HG03354 (cell line): Measurements from ENCODE around the gene PRPF19.

Experiments used
- ATAC-seq: cut with Tn5 transposase; IDR thresholded peaks from one replicate; pipeline ENCODE4 v1.9.1; 2021; ENCODE audit warnings: mild to moderate bottlenecking; ENCODE audit not compliant: unreplicated experiment, poor library complexity, severe bottlenecking

The PRPF19 gene

DNA sequence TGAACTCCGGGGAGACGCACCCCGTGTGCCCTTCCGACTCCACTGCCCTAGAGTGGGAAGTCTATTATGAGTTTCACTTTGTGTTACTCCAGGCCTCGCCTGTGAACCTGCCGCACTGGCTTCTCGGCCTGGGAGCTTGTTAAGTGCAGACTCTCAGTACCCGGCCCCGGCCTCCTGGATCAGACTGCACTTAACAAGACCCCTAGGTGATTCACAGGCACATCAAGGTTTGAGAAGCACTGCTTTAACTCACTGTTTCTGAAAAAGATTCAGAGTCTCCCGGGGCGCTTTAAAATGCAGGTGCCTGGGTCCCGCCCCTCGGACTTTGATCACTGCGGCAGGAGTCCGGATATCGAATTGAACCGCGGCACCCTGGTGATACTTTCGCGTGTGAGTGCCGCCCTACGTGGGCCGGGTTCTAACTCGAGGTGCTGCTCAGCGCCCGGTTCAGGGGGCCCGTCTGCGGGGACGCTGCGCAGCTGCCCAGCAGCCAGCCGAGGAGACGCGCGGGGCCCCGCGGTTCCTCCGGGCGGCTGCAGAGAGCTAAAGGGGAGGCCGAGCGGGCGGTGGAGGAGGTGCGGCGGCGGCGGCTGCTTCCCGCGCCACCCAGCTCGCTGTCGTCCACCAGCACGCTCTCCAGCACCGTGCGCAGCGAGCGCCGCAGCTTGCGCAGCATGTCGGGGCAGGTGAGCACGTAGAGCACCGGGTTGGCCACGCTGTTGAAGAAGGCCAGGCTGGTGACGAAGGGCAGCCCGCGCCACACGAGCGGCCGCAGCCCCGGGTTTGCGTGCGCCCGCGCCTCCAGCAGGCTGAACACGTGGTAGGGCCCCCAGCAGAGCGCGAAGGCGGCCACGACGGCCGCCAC, 54.0 kb downstream of the PRPF19 start:
- ATAC-seq: no peak

DNA sequence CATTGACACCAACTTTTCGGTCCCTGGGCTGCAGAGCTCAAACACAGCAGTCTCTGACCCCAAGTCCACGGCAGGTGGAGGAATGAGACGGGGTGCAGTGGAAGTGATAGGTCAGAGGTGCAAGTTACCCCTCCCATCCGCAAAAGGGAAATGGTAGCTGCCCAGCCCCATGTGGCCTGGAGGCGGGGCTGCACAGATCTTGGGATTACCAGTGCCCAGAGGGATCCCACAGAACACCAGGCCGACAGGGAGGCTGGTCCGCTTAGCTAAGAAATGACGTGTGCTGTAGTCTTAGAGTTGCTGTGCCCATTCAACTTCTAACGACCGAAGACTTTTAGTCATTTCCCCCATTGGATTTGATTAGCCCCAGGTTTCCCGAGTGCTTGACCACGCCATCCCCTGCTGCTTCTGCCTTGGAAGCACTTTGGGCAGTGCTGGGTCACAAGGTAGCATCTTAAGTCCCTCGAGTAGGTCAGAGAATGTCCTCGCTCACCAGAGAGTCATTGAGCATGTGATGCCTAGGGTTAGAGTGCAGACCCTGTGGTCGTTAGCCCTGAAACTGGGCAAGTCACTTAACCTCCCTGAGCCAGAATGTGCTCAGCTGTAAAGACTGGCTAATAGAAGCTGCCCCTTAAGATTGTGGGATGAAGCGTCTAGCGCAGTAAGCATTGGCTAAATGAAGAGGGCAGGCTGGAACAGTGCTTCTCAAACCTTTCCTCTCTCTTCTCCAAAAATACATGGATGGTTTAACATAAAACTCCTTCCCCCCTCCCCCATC, 54.9 kb downstream of the PRPF19 start:
- ATAC-seq: no peak

DNA sequence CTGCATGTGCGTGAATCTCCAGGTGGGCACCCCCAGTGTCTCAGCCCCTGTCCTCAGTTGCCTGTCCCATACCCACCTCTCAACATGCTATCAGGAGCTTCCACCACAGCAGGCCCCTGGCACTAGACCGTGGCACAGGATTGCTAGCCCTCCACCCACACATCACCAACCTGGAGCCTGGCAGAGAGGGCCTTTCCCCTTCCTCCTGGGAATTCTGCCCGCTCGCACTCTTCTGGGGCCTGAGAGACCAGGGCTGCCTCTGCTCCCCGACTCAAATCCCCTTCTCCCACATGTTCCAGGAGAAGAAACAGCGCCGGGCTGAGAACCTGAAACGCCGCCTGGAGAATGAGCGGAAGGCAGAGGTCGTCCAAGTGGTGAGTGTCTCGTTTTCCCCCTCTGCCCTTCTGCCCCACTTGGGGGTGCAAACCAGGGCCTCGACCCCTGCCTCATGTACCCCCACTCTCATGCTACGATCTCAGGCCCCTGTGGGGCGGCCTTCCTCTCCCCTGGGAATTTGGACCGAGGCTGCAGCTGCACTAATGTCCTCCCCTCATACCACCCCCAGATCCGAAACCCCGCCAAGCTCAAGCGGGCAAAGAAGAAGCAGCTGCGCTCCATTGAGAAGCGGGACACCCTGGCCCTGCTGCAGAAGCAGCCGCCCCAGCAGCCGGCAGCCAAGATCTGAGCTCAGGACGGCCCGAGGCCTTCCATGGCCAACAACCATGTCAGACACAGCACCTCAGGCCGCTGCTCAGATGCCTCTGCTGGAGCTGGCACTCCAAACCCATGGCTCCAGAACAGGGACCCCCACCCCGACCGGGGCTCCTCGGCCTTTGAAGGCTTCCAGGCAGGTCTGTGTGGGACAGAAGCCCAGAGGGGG, 56.5 kb downstream of the PRPF19 start:
- no peak for ATAC-seq

DNA sequence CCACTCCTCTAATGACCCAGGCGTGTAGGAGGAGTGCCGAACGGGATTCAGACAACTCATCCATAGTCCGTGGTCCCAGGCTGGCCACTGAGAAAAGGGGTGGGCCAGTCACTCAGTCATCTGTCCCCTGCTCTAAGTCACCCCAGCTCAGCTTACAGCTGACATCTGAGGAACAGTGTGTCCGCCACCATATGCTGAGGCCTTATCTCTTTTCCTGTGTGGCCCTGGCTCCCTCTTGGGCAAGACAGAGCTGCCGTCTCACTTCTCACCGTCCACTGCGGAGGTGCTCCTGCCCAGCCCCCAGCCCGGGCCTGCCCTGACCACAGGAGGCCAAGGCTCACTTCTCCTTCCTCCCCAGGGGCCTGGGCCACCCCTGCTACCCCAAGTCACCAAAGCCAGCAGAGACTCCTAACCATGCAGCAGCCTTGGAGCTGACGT, 57.7 kb downstream of the PRPF19 start:
- no peak for ATAC-seq

DNA sequence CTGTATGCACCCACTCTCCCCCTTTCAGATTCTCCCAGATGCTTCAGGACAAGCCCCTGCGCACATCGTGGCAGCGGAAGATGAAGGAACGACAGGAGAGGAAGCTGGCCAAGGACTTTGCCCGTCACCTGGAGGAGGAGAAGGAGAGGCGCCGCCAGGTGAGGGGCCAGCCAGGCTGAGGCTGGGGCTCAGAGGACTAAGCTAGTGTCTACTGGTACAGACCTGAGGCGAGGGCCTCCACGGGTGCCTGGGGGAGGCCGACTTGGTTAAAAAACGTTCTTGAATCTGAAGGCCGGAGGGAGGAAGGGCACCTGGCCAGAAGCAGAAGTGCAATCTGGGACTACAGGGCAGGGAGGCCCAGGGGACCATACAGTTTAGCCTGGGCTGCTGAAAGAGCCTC, 58.5 kb downstream of the PRPF19 start:
- ATAC-seq: no peak

DNA sequence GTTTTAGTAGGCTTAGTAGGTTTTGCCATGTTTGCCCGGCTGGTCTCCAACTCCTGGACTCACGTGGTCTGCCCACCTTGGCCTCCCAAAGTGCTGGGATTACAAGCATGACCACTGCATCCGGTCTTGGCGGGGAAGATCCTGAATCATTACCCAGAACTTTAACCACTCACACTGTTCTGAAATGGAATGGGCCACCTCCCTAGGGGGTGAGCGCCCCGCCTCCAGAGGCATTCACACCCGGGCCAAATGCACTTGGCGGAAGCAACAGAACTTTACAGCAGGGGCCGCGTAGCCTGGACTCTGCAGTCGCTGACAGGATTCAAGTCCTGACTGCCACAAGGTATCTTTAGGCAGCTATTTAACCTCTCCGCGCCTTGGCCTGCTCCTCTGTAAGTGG, 59.1 kb downstream of the PRPF19 start:
- no peak for ATAC-seq

DNA sequence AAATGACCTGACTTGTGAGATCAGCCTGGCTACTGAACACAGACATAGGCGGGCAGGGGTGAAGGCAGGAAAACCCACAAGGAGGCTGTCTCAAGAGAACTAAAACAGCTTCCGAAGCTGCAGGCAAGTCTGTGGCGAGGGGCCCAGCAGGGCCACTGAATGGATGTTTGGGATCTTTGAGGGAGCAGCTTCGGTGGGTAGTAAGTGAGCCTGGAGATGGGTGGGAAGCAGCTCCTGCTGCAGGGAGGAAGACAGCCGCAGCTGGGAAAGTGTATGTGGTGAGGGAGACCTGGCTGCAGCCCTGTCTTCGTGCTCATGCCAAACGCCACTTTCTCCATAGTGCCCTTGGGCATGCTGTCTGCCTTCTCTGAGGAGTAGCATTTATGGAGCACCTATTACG, 61.0 kb downstream of the PRPF19 start:
- no peak for ATAC-seq

DNA sequence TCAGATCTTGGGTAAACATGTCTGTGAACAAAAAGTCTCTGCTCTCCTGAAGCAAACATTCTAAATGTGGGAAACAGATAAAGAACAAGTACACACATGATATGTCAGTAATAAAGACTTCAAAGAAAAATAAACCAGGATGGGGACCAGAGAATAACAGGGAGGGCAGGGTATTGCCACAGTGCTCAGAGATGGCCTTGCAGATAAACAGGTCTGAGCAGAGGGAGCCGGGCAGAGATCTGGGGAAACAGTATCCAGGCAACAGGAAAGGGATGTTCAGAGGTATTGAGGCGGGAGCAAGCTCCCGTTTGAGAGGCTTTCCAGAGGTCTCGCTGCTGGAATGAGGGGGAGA, 61.5 kb downstream of the PRPF19 start:
- ATAC-seq: no peak

DNA sequence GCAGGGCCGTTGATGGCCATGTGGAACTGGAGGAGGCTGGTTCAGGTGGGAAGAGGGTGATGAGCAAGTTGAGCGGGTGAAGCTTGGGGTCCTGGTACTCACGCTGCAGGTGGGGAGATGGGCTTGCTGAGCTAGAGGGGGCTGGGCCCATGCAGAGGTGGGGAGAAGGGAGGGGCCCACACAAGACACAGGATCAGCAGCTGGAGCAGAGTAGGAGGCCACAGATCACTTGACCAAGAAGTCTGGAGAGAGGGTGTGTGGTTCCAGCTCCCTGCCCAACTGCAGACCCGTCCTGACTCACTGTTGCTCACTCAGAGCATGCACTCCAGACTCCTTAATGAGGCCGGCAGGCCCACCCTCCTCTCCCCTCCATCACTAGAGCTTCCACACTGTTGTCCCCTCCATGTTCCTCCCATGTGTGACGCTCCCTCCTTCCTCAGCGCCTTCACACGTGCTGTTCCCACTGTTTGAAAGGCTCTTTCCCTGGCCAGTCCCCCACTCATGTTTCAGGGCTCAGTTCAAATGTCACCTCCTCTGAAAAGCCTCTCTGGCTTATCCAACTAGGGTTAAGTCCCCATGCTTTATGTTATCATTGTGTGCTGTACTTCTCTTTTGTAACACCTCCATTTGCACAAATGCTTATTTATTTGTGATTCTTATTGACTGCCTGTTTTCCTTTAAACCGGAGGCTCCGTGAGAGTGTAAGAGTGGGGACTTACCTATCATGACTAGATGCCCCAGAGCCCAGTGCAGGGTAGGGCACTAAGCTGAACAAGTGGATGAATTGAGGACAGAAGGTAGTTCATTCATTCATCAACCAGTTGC, 62.1 kb downstream of the PRPF19 start:
- no peak for ATAC-seq

DNA sequence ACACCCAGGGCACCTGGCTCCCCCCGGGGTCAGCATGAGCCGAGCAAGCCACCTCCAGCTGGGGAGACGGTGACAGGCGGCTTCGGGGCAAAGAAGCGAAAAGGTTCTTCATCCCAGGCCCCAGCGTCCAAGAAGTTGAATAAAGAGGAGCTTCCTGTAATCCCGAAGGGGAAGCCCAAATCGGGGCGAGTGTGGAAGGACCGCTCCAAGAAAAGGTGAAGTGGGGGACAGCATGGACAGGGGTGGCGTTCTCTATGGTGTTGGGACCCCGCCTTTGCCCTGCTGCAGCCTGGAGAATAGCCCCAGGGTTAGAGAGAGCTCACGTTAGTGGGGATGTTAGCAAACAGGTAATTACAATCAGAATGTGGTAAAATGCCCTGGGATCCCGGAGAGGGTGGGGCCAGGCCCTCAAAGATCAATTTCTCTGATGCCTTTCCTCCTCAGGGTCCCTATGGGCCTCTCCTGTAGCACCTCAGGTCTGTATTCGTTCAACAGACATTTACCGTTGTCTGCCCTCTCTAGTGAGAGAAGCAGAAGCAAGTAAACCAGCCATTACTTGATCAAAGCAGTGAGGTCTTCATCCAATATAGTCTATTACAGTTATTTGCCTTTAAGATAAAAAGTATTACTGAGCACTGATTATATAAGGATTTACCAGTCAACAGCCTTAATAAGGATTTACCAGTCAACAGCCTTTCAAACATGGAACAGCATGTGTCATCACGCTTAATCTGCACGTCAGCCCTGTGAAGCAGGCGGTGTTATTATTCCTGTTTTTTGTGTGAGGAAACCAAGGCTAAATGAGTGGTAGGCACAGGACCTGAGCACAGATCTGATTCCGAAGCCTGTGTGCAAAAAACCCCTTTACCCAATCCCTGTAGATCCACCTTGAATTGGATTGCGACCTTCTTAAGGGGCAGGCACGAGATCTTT, 63.5 kb downstream of the PRPF19 start:
- no peak for ATAC-seq

DNA sequence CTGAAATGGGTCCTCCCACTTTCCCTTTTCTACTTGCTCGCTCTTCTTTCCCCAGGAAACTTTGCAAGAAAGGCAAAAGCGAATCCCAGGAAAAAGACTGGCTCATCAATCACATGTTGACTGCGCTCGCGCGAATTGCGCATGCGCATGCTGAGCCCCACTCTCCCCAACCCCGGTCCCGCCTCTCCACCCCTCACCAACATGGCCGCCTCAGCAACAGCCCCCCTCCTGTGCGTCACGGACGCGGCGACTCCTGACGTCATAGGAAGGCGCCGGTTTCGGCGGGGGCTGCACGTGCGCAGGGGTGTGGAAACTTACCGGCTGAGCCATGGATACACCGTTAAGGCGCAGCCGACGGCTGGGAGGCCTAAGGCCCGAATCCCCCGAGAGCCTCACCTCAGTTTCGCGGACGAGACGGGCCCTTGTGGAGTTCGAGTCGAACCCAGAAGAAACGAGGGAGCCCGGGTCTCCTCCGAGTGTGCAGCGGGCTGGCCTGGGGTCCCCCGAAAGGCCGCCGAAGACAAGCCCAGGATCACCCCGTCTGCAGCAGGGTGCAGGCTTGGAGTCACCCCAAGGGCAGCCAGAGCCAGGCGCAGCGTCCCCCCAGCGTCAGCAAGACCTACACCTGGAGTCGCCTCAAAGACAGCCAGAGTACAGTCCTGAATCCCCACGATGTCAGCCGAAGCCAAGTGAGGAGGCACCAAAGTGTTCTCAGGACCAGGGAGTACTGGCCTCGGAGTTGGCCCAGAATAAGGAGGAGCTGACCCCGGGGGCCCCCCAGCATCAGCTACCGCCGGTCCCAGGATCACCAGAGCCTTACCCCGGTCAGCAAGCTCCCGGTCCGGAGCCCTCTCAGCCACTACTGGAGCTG, 64.4 kb downstream of the PRPF19 start, which contains the start of gene CCDC86:
Gene CCDC86 (plus strand): TSS at position 317 of the 871 bp plus-strand sequence. CDS start 12 bp downstream, at position 329.
- peak; percentile 88 for ATAC-seq
